Measurements from ENCODE around the gene PROC. TPM values are rescaled to one million over a fixed set of nuclear protein-coding genes. Genes with fewer than 3 reads are reported as not detected.

The PROC gene
- total RNA-seq, 1 donor from 2014 or later = not detected

DNA sequence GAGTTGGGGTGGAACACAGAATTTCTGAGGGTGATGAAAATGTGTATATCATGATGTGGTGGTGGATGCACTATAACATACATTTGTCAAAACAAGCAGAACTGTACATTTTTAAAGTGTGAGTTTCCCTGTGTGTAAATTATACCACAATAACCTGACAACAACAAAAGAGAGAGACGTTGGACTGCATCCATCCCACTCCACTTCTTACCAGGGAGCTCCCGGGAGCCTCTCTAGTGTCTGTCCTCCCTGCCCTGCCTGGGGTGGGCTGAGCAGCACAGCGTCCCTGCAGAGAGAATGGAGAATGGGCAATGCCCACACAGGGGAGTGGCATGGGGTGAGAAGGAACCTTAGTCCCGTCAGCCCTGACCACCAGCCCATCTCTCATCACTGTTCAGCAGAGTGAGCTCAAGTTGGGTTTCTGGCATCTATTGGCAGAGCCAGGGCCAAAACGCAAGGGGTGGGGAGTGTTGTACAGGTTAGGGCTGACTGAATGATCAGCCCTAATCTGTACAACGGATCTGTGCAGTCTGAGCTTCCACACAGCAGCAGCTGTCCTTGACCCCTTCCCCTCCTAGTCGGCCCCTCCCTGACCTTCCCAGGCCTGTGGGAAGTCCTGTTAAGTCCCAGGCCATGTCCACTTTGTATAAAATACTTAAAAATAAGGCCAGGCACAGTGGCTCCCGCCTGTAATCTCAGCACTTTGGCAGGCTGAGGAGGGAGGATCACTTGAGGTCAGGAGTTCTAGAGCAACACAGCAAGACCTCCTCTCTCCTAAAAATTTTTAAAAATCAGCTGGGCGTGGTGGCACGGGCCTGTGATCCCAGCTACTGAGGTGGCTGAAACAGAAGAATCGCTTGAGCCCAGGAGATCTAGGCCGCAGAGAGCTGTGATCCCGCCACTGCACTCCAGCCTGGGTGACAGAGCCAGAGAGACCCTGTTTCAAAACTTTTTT, 3.3 kb upstream of the PROC start:
- Histone ChIP-seq H3K4me1 (peaks cover 47% of the 10 kb centered on the region), H3K27me3 (no peaks in the 10 kb centered on the region), H3K27ac (no peak overlapping the region), H3K4me3 (no peak overlapping the region), H3K36me3 (no peaks in the 10 kb centered on the region), H3K9me3 (no peaks in the 10 kb centered on the region)
- intact Hi-C loops (cut with DNase I) = no loop called here
- DNase-seq (ENCODE audit: extremely low spot score in 2 of 2) = no peak
- TF ChIP-seq POLR2A (IDR thresholded peaks at IDR 0.05) = no peak
- TF ChIP-seq POLR2AphosphoS5 (IDR thresholded peaks at IDR 0.05; ENCODE audit: insufficient read depth in 1 of 2, low read depth in 1 of 2) = no peak
- TF ChIP-seq, protein P1, sequence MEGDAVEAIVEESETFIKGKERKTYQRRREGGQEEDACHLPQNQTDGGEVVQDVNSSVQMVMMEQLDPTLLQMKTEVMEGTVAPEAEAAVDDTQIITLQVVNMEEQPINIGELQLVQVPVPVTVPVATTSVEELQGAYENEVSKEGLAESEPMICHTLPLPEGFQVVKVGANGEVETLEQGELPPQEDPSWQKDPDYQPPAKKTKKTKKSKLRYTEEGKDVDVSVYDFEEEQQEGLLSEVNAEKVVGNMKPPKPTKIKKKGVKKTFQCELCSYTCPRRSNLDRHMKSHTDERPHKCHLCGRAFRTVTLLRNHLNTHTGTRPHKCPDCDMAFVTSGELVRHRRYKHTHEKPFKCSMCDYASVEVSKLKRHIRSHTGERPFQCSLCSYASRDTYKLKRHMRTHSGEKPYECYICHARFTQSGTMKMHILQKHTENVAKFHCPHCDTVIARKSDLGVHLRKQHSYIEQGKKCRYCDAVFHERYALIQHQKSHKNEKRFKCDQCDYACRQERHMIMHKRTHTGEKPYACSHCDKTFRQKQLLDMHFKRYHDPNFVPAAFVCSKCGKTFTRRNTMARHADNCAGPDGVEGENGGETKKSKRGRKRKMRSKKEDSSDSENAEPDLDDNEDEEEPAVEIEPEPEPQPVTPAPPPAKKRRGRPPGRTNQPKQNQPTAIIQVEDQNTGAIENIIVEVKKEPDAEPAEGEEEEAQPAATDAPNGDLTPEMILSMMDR (IDR thresholded peaks at IDR 0.05) = no peak

DNA sequence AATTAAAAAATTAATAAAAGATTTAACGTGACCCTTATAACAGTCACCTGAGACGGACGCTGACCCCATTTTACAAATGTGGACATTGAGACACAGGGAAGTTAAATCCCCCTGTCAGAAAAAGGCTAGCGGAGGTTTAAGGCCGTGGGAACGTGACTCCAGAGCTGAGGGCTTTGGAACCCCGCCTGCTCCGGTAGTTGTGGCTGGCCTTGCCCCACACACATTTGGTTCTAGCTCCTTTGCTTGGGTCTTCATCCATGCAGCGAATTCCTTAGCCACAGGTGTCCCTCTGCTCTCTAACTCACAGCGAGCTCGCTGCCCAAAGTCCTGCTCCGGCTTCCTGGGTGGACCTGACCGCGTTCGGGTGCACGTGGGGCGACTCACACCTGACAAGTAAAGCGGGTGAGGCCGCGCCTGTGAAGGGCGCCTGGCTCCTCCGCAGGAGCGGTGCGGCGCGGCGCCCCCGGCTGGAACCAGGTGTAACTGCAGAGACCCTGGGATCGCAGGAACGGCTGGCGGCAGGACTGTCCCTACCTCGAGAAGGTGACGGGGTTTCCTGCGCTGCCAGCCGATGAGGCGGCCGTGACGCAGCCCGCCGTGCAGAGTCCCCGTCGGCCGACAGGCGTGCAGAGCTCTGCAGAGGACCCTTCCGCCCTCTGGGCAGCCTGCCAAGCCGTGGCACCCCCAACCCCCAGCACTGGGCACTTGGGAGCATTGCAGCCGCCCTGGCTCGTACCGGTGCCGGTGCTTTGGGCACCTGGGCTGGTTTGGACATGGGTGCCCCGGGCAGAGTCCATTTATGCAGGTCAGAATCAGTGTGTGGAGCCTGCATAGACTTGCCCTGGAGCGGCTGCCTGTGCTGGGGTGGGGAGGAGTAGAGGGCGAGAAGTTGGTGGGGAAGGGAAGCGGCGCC, 2.4 kb upstream of the PROC start:
- H3K4me1 ChIP-seq = peaks cover 40% of the 10 kb centered on the region
- H3K27me3 ChIP-seq = no peaks in the 10 kb centered on the region
- H3K36me3 ChIP-seq = no peaks in the 10 kb centered on the region
- no peaks in the 10 kb centered on the region for H3K9me3 ChIP-seq
- H3K27ac ChIP-seq = no peak overlapping the region
- intact Hi-C loops (cut with DNase I) = no loop called here
- TF ChIP-seq, protein P1 (IDR thresholded peaks at IDR 0.05) = peak in 2 of 3 experiments; percentile 34 to 42
- TF ChIP-seq POLR2AphosphoS5 (IDR thresholded peaks at IDR 0.05; ENCODE audit: insufficient read depth in 1 of 2, low read depth in 1 of 2) (peak in 1 of 2 donors; percentile 27), POLR2A (IDR thresholded peaks at IDR 0.05) (no peak)
- H3K4me3 ChIP-seq = peak overlapping the region; percentile 38 to 43
- DNase-seq (ENCODE audit: extremely low spot score in 2 of 2) = no peak

DNA sequence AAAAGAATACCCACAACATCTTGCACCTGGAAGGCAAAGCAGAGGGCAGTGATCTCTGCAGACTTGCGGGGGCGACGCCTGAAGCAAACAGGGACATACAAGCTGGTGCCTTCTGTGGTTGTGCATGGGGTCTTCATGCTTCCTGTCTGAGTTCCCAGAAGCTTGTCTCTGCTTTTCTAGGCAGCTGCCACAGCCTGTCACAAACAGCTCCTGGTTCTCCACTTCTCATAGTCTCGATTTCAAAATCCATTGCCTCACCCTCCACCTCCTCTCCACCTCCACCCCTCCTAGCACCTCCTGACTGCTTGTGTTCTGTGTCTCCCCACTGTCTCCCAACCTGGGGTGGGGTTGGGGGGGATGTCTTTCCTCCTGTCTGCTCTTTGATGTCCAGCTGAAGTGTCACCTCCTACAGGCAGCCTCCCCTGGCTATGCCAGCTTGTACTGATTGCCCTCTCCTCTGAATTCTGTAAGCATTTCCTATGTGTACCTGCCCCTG, 1.7 kb upstream of the PROC start:
- Histone ChIP-seq H3K4me1 (peaks cover 33% of the 10 kb centered on the region), H3K27me3 (no peaks in the 10 kb centered on the region), H3K36me3 (no peaks in the 10 kb centered on the region), H3K9me3 (no peaks in the 10 kb centered on the region), H3K4me3 (peak overlapping the region; percentile 38 to 43), H3K27ac (no peak overlapping the region)
- intact Hi-C loops (cut with DNase I) = no loop called here
- TF ChIP-seq, protein P1 (IDR thresholded peaks at IDR 0.05) = no peak
- TF ChIP-seq POLR2A (IDR thresholded peaks at IDR 0.05) (no peak), POLR2AphosphoS5 (IDR thresholded peaks at IDR 0.05; ENCODE audit: insufficient read depth in 1 of 2, low read depth in 1 of 2) (no peak)
- DNase-seq (ENCODE audit: extremely low spot score in 2 of 2) = no peak

DNA sequence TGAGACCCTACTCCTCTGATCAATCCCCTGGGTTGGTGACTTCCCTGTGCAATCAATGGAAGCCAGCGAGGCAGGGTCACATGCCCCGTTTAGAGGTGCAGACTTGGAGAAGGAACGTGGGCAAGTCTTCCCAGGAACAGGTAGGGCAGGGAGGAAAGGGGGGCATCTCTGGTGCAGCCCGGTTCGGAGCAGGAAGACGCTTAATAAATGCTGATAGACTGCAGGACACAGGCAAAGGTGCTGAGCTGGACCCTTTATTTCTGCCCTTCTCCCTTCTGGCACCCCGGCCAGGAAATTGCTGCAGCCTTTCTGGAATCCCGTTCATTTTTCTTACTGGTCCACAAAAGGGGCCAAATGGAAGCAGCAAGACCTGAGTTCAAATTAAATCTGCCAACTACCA, 821 bp upstream of the PROC start:
- no peaks in the 10 kb centered on the region for H3K9me3 ChIP-seq
- TF ChIP-seq POLR2A (IDR thresholded peaks at IDR 0.05) (no peak), POLR2AphosphoS5 (IDR thresholded peaks at IDR 0.05; ENCODE audit: insufficient read depth in 1 of 2, low read depth in 1 of 2) (no peak)
- H3K27me3 ChIP-seq = no peaks in the 10 kb centered on the region
- peaks cover 26% of the 10 kb centered on the region for H3K4me1 ChIP-seq
- H3K4me3 ChIP-seq = no peak overlapping the region
- no peaks in the 10 kb centered on the region for H3K36me3 ChIP-seq
- H3K27ac ChIP-seq = no peak overlapping the region
- DNase-seq (ENCODE audit: extremely low spot score in 2 of 2) = no peak
- intact Hi-C loops (cut with DNase I) = no loop called here

DNA sequence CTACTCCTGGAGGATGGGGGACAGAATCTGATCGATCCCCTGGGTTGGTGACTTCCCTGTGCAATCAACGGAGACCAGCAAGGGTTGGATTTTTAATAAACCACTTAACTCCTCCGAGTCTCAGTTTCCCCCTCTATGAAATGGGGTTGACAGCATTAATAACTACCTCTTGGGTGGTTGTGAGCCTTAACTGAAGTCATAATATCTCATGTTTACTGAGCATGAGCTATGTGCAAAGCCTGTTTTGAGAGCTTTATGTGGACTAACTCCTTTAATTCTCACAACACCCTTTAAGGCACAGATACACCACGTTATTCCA, 844 bp downstream of the PROC start:
- no peak for DNase-seq (ENCODE audit: extremely low spot score in 2 of 2)
- no peak overlapping the region for H3K4me3 ChIP-seq
- H3K9me3 ChIP-seq = no peaks in the 10 kb centered on the region
- H3K27ac ChIP-seq = no peak overlapping the region
- H3K27me3 ChIP-seq = no peaks in the 10 kb centered on the region
- intact Hi-C loops (cut with DNase I) = no loop called here
- H3K36me3 ChIP-seq = no peaks in the 10 kb centered on the region
- H3K4me1 ChIP-seq = peaks cover 36% of the 10 kb centered on the region
- TF ChIP-seq, protein P1 (IDR thresholded peaks at IDR 0.05) = no peak
- TF ChIP-seq POLR2AphosphoS5 (IDR thresholded peaks at IDR 0.05; ENCODE audit: insufficient read depth in 1 of 2, low read depth in 1 of 2) = no peak
- TF ChIP-seq POLR2A (IDR thresholded peaks at IDR 0.05) = no peak

Data from vagina (tissue), 2 donors.